Stomach smooth muscle (tissue), 2 donors: ENCODE data around the gene PCSK6.

Experiments used
- H3K27ac ChIP-seq: one replicate; pipeline ENCODE4 v1.7.0; 2013; ENCODE audit warnings: mild to moderate bottlenecking, low read length, inconsistent platforms
- H3K27me3 ChIP-seq, 2 donors: one replicate each; pipeline ENCODE4 v1.7.0; 2013; ENCODE audit warnings: low read length in 2 of 2; ENCODE audit not compliant: insufficient read depth in 2 of 2, control insufficient read depth in 1 of 2
- H3K36me3 ChIP-seq, 2 donors: one replicate each; pipeline ENCODE4 v1.7.0; 2013; ENCODE audit warnings: low read length in 2 of 2; ENCODE audit not compliant: control insufficient read depth in 2 of 2, insufficient read depth in 2 of 2
- H3K4me1 ChIP-seq: one replicate; pipeline ENCODE4 v1.7.0; 2013; ENCODE audit warnings: low read length; ENCODE audit not compliant: control insufficient read depth, insufficient read depth
- H3K4me3 ChIP-seq, 2 donors: one replicate each; pipeline ENCODE4 v1.7.0; 2013; ENCODE audit warnings: low read length in 2 of 2
- H3K9ac ChIP-seq, 2 donors: one replicate each; pipeline ENCODE4 v1.7.0; 2013; ENCODE audit warnings: low read length in 2 of 2, mild to moderate bottlenecking in 1 of 2
- H3K9me3 ChIP-seq, 2 donors: one replicate each; pipeline ENCODE4 v1.7.0; 2013; ENCODE audit warnings: low read length in 2 of 2; ENCODE audit not compliant: control insufficient read depth in 2 of 2
- donor health status: healthy.
- donor health status: Pancreatic carcinoma.

PCSK6 gene

DNA sequence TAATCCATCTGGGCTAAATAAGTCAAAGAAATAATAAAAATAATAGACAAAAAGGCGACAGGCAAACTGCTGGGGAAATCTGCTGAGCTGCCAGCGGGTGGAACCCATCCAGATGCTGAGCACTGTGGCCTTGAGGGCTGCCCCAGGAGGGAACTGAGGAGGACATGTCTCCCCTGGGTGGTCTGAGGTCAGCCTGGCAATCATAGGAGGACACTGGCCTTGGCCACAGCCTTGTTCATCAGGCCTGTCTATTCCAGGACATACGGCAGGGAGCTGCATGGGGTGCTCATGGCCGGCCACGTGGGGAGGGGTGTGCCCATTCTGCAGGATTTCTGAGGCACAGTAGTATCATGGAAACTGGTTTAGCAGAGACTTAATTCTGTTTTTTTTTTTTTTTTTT is 173.0 kb downstream of the PCSK6 start:
- Histone ChIP-seq H3K27ac (no peak overlapping the region), H3K4me3 (no peak overlapping the region), H3K4me1 (no peaks in the 10 kb centered on the region), H3K27me3 (no peaks in the 10 kb centered on the region), H3K9ac (no peak overlapping the region), H3K36me3 (no peaks in the 10 kb centered on the region), H3K9me3 (no peaks in the 10 kb centered on the region)

GRCh38 chr15:101315736-101316135 is 173.8 kb downstream of the PCSK6 start:
- Histone ChIP-seq H3K4me1 (no peaks in the 10 kb centered on the region), H3K9ac (no peak overlapping the region), H3K27me3 (no peaks in the 10 kb centered on the region), H3K9me3 (no peaks in the 10 kb centered on the region), H3K27ac (no peak overlapping the region), H3K36me3 (no peaks in the 10 kb centered on the region), H3K4me3 (no peak overlapping the region)

DNA sequence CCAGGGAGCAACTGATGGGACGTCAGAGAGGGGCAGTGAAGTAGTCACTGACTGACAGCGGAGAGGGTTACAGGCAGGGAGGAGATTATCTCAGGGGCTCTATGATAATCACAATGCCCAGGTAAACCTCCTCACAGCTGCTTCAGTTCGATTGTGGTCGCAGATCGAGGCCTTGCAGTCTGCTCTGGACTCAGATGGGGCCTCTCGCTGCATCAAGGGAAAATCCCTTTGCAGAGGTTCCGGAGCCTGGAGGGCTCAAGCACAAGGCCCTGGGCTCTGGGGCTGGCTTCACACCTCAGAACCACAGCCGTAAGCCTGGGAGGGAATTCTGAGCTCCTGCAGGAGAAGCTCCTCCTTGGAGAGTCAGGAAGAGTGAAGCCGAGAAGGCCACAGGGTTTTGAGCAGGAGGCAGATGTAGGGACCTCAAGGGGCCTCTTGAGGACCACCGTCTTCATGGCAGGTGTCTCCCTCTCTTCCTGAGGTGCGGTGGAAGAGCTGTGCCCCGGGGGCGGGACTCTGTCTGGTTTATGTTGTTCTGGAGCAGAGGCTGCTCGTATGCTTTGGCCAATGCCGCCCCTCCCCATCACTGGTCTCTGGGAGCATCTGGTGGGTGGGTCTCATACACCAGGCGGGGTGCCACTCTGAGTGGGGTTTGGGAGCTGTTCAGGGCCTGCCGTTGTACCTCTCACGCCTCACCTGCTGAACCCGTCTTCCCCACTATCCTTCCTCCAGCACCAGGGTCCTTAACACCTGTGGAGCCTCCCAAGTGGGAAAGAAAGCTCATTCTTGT is 175.0 kb downstream of the PCSK6 start:
- Histone ChIP-seq H3K27ac (no peak overlapping the region), H3K9me3 (no peaks in the 10 kb centered on the region), H3K36me3 (no peaks in the 10 kb centered on the region), H3K4me1 (no peaks in the 10 kb centered on the region), H3K4me3 (no peak overlapping the region), H3K27me3 (no peaks in the 10 kb centered on the region), H3K9ac (no peak overlapping the region)

GRCh38 chr15:101313041-101313761 is 176.3 kb downstream of the PCSK6 start:
- Histone ChIP-seq H3K4me3 (no peak overlapping the region), H3K9ac (no peak overlapping the region), H3K27ac (no peak overlapping the region), H3K9me3 (no peaks in the 10 kb centered on the region), H3K27me3 (no peaks in the 10 kb centered on the region), H3K4me1 (no peaks in the 10 kb centered on the region), H3K36me3 (no peaks in the 10 kb centered on the region)

DNA sequence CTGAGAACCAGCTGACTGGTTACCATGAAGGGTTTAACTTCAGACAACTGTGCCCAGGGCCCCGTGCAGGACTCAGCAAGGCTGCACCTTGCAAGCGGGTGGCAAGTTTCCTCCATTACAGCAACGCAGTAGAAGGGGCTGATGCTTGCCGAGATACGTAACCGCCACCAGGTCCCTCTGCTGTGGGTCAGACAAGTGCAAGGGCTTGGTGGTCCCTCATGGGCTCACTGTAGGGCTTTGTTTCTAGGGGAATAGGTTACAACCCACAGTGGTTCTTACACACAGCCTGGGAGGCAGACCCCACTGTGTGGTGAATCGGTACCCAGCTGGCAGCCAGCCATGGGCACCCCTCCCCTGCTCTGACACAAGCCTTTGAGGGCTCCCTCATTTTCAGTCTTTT is 179.0 kb downstream of the PCSK6 start:
- Histone ChIP-seq H3K9ac (no peak overlapping the region), H3K27ac (no peak overlapping the region), H3K9me3 (no peaks in the 10 kb centered on the region), H3K36me3 (no peaks in the 10 kb centered on the region), H3K4me3 (no peak overlapping the region), H3K27me3 (no peaks in the 10 kb centered on the region), H3K4me1 (no peaks in the 10 kb centered on the region)

GRCh38 chr15:101310161-101310480 is 179.4 kb downstream of the PCSK6 start:
- no peak overlapping the region for H3K27ac ChIP-seq
- no peak overlapping the region for H3K4me3 ChIP-seq
- H3K27me3 ChIP-seq: no peaks in the 10 kb centered on the region
- H3K9ac ChIP-seq: no peak overlapping the region
- H3K4me1 ChIP-seq: no peaks in the 10 kb centered on the region
- H3K9me3 ChIP-seq: no peaks in the 10 kb centered on the region
- no peaks in the 10 kb centered on the region for H3K36me3 ChIP-seq

DNA sequence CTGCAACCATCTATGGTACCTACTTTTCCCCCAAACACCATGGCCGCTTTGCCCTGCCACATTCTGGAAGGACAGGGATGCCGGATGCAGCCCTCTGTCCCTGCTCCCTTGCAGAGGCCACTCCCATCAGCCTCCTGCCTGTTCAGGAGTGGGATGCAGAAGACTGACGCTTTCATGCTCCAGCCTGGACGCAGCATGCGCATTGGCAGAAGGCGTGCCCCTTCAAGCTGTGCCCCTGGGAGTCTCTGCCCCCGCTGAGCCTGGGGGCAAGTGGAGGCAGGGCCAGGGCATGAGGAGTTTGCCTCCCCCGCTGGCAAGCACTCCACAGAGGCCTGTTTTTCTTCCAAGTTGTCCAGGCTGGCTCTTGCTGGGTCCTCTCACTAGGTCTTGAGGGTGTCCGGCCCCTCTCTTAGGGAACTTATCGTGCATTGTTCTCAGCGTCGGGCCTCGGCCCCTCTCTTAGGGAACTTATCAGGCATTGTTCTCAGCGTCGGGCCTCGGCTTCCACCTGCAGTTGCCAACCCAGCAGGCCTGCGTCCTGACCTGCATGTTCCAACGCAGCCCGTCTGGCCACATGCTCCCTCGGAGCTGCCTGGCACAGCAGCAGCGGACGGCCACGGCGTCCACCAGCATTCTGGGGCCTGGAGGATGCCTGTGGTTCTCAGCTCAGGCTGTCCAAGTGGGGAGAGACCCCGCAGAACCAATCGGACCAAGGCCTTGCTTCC is 179.9 kb downstream of the PCSK6 start:
- Histone ChIP-seq H3K36me3 (no peaks in the 10 kb centered on the region), H3K9me3 (no peaks in the 10 kb centered on the region), H3K4me3 (no peak overlapping the region), H3K27ac (no peak overlapping the region), H3K4me1 (no peaks in the 10 kb centered on the region), H3K9ac (no peak overlapping the region), H3K27me3 (no peaks in the 10 kb centered on the region)

- Histone ChIP-seq H3K9ac (no peak overlapping the region), H3K27ac (no peak overlapping the region), H3K4me3 (no peak overlapping the region), H3K27me3 (no peaks in the 10 kb centered on the region), H3K4me1 (no peaks in the 10 kb centered on the region), H3K9me3 (no peaks in the 10 kb centered on the region), H3K36me3 (no peaks in the 10 kb centered on the region)
Measured at GRCh38 chr15:101308604-101309435, 180.7 kb downstream of the PCSK6 start.

GRCh38 chr15:101307897-101308603 is 181.5 kb downstream of the PCSK6 start:
- H3K27me3 ChIP-seq: no peaks in the 10 kb centered on the region
- H3K27ac ChIP-seq: no peak overlapping the region
- H3K9ac ChIP-seq: no peak overlapping the region
- H3K36me3 ChIP-seq: no peaks in the 10 kb centered on the region
- no peaks in the 10 kb centered on the region for H3K9me3 ChIP-seq
- no peaks in the 10 kb centered on the region for H3K4me1 ChIP-seq
- no peak overlapping the region for H3K4me3 ChIP-seq
